ENCODE measurements around the gene CACNA1I.

- no peak for TF ChIP-seq CTCF (IDR thresholded peaks at IDR 0.05)
- TF ChIP-seq POLR2A (IDR thresholded peaks at IDR 0.05) = no peak
Observed at GRCh38 chr22:39593066-39593930, 22.7 kb downstream of the CACNA1I start.

All from body of pancreas (tissue), 4 donors.